GM19238 (cell line): ENCODE measurements around the gene RAB3D.
"Not testable (repeated sequence)": the region's sequence is repeated elsewhere in the genome, so short reads cannot be mapped to it uniquely, and the experiment has no call there.

Experiments
- DNase-seq: peaks from one replicate; pipeline ENCODE4 v3.0.0; 2011; ENCODE audit warnings: low spot score; ENCODE audit not compliant: insufficient read length

RAB3D gene

DNA sequence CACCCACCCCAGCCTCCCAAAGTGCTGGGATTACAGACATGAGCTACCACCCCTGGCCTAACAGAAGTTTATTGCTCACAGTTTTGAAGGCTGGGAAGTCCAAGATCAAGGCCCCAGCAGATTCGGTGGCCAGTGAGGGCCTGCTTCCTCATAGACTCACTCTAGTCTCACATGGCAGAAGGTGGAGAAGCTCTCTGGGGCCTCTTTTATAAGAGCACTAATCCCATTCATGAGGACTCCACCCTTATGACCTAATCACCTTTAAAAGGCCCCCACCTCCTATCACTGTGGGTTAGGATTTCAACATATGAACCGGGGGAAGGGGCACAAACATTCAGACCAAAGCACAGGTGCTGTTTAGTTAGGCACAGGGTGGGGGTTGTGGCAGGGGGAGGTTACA, 28.1 kb upstream of the RAB3D start:
- DNase-seq = no peak

DNA sequence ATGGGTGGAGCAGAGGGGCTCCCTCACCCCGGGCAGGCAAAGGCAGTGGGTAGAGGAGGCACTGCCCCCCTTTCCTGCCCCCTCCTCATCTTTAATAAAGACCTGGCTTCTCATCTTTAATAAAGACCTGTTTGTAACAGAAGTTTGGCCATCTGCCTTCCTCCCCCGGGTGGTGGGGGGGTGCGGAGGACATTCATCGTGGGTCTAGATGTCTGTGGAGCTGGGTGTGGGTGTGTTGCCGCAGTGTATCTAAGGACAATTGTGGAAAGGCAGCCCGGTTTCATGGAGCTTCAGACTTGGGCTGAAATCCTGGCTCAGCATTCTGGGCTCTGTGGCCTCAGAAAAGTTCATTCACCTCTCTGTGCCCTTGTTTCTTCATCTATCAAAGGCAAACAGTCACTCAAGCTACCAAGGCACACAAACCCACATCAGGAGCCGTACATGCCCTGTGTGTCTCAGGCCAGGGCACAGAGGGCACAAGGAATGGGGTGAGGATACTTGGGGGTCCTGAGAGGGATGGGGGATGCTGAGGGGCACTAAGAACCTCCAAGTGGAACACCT, 26.2 kb upstream of the RAB3D start:
- no peak for DNase-seq

DNA sequence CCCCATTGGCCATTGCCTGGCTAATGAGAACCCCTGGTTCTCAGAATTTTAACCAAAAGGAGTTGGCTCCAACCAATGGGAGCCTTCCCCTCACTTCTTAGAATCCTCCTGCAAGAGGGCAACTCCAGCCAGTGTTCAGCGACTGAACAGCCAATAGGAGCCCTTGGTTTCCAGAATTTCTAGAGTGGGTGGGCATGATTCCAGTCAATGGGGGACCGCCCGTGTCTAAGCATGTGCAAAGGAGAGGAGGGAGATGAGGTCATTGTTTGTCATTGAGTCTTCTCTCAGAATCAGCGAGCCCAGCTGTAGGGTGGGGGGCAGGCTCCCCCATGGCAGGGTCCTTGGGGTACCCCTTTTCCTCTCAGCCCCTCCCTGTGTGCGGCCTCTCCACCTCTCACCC, 25.5 kb upstream of the RAB3D start:
- DNase-seq = no peak

DNA sequence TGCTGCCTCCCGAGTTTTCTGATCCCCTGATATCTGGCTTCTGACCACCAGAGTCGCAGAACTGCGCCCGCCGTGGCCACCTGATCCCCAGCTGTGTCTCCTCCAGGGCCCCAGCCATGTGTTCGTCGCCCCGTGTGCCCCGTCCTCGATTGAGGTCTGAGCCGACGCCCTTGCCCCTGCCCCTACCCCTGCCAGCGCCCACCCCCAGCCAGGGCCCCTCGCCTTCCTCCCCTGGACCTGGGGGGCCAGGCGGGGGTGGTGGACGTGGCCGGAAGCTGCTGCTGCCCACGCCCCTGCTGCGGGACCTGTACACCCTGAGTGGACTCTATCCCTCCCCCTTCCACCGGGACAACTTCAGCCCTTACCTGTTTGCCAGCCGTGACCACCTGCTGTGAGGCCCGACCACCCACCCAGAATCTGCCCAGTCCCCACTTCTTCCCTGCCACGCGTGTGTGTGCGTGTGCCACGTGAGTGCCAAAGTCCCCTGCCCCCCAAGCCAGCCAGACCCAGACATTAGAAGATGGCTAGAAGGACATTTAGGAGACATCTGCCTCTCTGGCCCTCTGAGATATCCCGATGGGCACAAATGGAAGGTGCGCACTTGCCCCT, 24.9 kb upstream of the RAB3D start:
- DNase-seq = no peak

DNA sequence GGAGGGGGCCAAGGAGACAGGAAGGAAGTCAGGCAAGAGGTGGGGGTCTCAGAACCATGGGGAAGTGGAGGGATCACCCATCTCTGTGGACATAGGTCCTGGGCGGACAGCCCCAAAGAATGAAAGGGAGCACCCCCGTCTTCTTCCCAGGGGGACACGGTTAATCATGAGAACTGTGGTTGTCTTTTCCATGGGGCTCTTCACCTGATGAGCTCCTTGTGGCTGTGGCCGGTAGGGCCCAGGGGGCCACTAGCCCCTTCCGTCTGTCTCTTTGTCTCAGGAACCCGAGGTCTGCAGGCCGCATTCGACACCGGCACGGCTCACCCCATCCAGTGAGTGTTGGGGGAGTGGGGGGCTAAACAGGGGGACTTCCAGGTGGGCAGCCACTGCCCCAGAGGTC, 24.4 kb upstream of the RAB3D start:
- no peak for DNase-seq

DNA sequence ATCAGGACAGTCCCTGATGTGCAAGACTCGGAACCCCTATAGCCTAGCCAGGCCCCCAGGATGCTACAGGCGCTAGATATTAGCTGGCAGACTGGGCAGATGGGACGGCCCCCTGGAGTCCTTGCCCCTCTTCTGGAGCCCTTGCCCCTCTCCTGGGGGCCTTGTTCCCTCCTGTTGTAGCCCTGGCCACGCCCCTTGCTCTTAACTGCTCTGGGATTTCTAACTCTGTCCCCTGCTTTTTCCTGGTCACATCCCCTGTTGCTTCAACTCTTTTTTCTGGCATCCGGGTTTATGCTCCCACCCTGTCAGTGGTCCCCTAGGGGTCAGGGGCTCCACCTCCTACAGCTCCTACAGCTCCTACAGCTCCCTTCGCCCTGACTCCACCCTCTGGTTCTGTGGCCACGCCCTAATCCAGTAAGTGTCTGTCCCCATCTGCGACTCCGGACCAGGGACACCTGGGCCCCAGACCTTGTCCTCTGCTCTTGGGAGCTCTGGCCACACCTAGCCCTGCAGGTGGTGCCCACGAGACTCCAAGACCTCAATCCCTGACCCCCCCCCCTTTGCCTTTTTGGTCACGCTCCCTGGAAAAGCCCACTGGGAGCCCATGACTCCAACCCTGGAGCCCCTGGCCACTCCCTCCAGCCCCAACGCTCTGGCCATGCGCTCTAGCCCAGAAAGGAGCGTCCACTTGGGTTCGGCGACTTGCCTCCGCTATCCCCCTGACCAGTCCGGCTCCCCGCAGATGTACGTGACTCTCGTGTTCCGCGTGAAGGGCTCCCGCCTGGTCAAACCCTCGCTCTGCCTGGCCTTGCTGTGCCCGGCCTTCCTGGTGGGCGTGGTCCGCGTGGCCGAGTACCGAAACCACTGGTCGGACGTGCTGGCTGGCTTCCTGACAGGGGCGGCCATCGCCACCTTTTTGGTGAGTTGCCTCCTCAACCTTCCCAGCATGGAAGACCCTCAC, 22.6 kb upstream of the RAB3D start:
- no peak for DNase-seq

DNA sequence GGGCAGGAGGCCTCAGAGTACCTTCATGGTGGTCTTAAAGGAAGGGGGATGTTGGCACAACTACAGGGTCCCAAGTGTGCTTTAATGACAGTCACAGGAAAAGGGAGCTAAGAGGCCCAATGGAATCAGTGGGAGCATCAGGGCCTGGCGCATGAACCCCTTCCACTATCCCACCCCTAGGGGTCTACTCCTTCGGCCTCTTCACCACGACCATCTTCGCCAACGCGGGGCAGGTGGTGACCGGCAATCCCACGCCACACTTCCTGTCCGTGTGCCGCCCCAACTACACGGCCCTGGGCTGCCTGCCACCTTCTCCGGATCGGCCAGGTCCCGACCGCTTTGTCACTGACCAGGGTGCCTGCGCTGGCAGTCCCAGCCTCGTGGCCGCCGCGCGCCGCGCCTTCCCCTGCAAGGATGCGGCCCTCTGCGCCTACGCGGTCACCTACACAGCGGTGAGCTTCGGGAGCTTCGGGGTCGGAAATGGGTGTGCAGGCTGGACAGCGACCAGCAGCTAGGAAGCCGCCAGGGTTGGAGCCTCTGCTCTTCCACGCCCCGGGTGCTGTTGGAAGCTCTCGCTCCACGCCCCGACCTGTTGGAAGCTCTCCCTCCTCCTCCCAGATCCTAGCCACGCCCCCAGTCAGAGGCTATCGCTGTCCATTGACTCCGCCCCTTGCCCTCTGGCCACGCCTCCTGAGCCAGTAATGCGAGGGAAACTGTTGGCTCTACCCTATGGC, 21.7 kb upstream of the RAB3D start:
- no peak for DNase-seq

DNA sequence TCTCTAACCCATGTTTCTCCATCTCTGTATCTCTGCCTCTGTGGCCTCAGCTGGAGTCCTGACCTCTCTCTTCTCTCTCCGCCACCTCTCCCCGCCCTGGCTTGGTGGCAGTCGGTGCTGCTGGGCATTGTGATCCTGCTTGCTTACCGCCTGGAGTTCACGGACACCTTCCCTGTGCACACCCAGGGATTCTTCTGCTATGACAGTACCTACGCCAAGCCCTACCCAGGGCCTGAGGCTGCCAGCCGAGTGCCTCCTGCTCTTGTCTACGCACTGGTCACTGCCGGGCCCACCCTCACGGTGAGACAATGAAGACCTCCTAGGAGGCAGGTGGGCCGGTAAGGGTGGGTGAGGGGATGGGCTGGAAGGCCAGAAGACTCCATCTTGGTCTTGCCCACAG, 20.0 kb upstream of the RAB3D start:
- DNase-seq = no peak

DNA sequence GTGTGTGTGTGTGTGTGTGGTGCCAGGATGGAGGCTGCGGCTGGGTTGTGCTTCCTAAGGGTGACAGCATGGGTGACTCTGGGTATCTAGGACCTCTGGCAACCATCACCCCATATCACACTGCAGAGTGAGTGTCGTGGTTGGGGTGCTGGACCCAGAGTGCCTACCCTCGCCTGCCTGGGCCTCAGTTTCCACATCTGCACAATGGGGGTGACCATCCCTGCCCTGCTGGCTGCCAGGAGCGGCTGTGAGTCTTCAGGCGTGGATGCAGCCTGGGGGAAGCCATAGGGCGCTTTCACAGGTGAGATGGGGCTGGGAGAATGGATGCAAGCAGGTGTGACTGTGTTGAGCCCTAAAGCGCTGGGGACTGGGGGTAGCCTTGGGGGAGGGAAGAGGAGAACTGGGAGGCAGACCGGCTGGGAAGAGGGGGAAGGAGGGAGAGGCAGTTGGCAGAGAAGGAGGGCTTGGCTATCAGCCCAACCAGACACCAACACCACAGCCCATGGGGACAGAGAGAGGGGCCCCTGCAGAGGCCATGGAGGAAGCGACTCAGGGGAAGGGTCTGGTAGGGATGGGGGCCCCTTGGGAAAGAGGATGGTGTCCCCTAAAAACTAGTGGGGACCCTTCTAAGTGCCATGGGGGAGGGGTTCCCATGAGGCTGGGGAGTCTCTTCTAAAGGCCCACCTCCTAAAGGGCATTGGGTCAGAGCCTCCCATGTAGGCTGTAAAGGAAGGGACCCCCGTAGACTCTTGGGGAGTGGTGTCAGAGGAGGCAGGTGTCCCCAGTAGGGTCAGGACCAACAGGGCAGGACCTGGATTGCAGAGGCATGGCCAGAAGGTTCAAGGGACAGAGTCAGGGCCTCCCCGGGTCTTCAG, 17.5 kb upstream of the RAB3D start:
- DNase-seq = no peak

DNA sequence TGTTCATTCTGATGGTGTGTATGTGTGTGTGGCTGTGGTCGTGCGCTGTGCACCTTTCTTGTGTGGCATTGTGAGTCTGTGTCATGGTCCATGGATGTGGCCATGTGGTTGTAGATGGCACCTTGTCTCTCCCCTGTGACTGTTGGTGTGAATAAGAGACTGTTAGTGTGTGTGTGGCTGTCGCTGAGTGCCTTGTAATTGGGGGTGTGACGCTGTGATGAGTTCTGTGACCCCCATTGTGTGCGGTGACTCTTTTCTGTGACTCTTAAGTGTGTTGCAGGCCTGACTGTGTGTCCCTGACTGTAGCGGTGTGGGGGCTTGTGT, 16.6 kb upstream of the RAB3D start:
- no peak for DNase-seq

DNA sequence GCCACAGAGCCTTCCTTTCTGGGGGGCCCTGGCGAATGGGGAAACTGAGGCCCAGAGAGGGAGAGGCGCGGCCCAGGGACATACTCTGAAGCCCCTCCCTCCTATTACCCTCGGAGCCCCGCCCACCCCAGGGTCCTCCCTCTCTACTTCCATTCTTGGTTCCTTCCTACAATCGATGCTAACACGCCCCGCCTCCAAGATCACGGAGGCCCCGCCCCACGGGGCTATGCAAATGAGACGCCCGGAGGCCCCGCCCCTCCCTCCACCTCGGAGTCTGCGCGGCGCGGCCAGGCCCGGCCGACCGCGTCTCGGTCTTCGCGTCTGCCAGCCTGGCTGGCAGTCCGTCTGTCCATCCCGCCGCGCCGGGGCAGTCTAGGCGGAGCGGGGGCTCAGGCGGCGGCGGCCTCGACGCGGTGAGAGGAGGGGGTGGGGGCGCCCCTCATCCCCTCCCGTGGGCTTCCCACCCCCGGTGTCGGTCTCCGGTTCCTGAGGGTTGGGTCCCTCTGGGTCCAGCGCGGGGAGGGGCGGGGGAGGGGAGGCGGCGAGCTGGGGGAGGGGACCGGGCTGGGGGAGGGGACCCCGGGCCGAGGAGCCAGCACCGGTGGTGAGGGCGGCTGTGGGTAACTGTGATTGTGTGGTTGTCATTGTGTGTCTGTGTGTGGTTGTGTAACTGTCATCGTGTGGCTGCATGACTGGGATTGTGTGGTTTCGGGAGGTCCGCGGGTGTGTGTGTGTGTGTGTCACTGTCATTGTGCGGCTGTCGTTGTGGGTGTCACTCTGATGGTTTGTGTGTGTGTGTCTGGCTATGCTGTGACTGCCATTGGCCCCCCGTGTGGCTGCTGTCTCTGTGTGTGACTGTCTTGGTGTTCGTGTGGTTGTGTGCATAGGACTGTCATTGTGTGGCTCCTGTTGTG, 16.0 kb upstream of the RAB3D start, which contains the start of gene PLPPR2:
Gene PLPPR2, plus strand, starts transcription at position 273 of the 914 bp plus-strand sequence. CDS start 2,242 bp downstream, outside the sequence.
- DNase-seq = peak; percentile 83

DNA sequence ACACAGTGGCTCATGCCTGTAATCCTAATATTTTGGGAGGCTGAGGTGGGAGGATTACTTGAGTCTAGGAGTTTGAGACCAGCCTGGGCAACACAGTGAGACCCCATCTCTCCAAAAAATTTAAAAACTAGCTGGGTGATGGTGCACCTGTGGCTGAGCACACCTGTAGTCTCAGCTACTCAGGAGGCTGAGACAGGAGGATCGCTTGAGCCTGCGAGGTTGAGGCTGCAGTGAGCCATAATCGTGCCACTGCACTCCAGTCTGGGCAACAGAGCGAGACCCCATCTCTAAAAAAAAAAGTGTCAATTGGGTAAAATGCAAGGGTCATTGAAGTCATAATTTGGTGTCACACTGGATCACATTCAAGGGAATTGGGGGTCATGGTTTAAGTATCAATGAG, 14.6 kb upstream of the RAB3D start:
- DNase-seq = not testable (repeated sequence)

DNA sequence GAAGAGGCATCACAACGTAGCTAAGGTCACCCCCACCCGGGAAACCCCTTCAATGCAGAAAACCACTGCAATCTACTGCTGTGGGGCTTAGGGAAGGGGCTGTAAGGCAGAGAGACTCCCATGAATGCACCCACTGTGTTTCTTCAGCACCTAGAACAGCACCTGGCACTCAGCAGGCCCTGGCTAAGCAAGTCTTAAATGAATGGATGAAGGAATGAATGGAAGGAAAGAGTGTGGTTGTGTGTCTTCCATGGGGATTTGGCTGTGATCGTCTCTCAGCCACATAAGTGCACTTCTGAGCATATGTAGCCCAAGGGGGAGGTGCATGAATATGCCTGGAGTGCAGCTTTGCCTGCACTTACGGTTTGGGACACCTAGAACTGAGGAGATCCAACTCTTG, 9.7 kb upstream of the RAB3D start:
- DNase-seq = no peak

DNA sequence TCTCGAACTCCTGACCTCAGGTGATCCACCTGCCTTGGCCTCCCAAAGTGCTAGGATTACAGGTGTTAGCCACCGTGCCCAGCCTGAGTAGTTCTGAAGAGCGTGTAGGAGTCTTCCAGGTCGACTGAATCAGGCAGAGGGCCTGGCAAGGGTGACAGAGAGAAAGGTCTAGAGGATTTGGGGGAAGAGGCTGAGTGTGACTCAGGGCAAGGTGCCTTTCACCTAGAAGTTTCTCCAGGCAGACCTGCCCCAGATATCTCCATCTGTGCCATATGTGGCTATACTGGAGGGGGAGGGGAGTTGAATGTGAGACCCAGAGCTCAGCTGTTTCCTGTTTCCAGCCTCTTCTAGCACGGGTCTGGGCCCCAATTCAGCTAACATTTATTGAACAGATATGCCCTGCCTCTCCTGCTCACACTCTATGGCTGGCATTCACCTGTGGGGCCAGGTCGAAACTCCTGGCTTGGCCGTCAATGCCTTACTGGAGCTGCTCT, 8.1 kb upstream of the RAB3D start:
- no peak for DNase-seq

DNA sequence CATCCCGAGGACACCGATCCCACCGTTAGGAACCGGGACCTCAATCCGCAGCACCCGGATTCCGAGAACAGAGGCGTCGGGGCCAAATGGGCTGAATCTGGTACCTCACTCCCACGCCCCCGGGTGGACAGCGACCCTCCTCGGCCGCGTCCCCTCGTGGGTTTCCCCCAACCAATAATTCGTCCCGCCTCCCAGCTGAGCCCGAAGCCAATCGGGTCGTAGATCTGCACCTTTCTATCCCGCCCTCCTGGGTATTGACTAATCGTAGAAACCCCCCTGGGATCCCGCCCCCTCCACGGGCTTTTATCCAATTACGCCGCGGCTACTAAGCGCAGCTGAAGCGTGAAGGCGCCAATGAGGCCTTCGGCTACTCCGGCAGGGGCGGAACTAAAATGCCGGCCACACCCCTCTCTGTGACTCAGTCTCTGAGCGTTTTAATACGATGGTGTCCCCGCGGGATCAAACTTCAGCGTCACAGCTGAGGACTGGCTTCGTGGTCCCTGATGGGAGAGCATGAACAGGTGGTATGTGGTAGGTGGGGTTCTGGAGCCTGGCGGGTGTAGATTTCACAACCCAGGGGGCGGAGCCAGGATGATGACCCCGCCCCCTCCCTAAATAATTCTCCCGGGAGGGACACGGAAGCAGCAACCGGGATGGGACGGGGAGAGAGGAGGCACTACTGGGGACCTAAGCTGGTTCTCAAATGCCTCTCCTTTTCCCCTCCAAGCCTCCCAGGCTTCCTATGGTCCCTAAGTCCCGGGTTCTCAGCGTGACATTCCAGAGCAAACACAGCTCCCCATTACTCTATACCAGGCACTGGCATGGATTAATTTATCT, 6.9 kb upstream of the RAB3D start, which contains the start of the genes CCDC159 and TMEM205:
Gene CCDC159, plus strand, starts transcription at position 416 of the 837 bp plus-strand sequence. Its CDS starts 88 bp downstream, at position 504.
Gene TMEM205, minus strand, starts transcription at position 165 of the 837 bp plus-strand sequence. CDS start 649 bp downstream, outside the sequence.
- peak; percentile 97 for DNase-seq

DNA sequence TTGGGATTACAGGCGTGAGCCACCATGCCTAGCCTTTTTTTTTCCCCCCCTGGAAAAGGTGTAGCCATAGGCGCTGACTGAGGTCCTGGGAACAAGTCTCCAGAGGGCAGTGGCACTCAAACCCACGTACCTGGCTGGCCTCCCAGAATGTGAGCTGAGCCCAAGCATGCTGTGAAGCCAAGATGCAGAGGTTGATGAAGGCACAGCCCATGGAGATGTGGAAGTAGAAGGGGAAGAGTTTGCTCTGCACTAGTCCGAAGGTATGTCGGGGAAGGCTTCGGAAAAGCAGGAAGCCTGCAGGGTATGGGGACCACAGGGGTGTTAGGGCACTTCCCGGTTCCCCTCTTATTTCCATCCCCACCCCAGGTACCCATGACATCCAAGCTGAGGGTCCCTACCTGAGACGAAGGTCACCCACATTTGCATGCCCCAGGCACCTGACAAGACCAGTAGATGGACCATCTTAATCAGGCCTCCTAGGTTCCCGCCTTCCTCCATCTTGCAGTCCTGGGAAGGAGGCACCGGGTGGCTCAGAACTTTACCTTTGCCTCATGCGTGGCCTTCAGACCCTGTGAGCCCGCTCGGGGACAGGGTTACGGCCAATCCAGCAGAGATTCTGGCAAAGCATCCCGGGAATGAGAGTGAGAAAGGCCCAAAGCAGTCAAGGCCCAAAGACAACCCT, 5.8 kb upstream of the RAB3D start:
- DNase-seq = no peak

DNA sequence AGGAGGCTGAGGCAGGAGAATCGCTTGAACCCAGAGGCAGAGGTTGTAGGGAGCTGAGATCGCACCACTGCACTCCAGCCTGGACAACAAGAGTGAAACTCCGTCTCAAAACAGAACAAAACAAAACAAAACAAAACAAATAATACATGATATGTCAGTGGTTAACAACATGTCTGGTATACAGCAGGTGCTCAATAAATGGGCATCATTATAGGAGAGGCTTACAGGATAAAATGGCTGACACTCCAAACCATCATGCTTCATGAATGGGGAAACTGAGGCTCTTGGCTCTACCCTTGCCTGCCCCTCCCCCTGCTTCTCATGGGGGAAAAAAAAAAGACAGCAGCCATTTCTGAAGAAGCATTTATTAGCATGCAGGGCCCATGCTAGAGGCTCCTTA, 3.0 kb upstream of the RAB3D start:
- DNase-seq = no peak

DNA sequence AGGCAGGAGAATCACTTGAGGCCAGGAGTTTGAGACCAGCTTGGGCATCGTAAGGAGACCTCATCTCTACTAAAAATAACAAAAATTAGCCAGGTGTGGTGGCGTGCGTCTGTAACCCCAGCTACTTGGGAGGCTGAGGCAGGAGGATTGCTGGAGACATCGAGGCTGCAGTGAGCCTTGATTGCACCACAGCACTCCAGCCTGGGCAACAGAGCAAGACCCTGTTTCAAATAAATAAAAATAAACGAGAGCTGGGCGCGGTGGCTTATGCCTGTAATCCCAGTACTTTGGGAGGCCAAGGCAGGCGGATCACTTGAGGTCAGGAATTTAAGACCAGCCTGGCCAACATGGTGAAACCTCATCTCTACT, 626 bp upstream of the RAB3D start:
- not testable (repeated sequence) for DNase-seq
